ENCODE results near the gene ELOVL1. TPM values are rescaled to one million over a fixed set of nuclear protein-coding genes. Genes with fewer than 3 reads are reported as not detected.
"Not testable (repeated sequence)": the region's sequence is repeated elsewhere in the genome, so short reads cannot be mapped to it uniquely, and the experiment has no call there.

ELOVL1 gene
- 10 to 100 TPM; 19.6 to 26.7 (median 21.4) TPM for total RNA-seq

- Histone ChIP-seq H3K36me3 (peaks cover 0 to 25% of the 10 kb centered on the region in 2 donors), H3K4me1 (peaks cover 17 to 24% of the 10 kb centered on the region in 2 donors), H3K4me3 (peak within 1 kb of the TSS; percentile 86 to 95 (median 94)), H3K27ac (peak within 1 kb of the TSS; percentile 89 to 97 (median 94)), H3K27me3 (no peaks in the 10 kb centered on the region), H3K9me3 (no peaks in the 10 kb centered on the region)
- intact Hi-C loops (cut with DNase I; ENCODE audit: low total_unique reads) = loop anchor here (1.0 to 5.0 kb wide), 5 partner anchors 19 to 196 kb away; partner anchors contain the start of genes CFAP57, EBNA1BP2, HYI and MED8
- in situ Hi-C loops (cut with MboI; ENCODE audit: low sequenced_read_pairs in 4 of 4) = no loop called here
- TF ChIP-seq POLR2A (IDR thresholded peaks at IDR 0.05) = peak; percentile 66 to 75
- peak in 4 of 5 experiments; percentile 12 to 41 (median 28) for TF ChIP-seq CTCF (IDR thresholded peaks at IDR 0.05 in 4 of 5, conservative IDR thresholded peaks at IDR 0.05 in 1 of 5)
- peak; percentile 80 to 89 for DNase-seq
- ATAC-seq = peak; percentile 90 to 93
These were observed at the start of gene ELOVL1 for GRCh38 chr1:43367904-43368645. ELOVL1 (minus strand) TSS chr1:43368011; CDS start chr1:43365609, 2,402 bp downstream.

- Histone ChIP-seq H3K27me3 (no peaks in the 10 kb centered on the region), H3K4me3 (no peak overlapping the region), H3K4me1 (no peaks in the 10 kb centered on the region), H3K27ac (no peak overlapping the region), H3K36me3 (peaks cover 2 to 56% of the 10 kb centered on the region in 2 donors), H3K9me3 (no peaks in the 10 kb centered on the region)
- DNase-seq (no peak), ATAC-seq (no peak)
- in situ Hi-C loops (cut with MboI; ENCODE audit: low sequenced_read_pairs in 4 of 4) = loop anchor here in 2 of 4 donors (10.0 kb wide), 2 partner anchors 181 to 191 kb away; no protein-coding TSS in a partner anchor
- TF ChIP-seq CTCF (IDR thresholded peaks at IDR 0.05 in 4 of 5, conservative IDR thresholded peaks at IDR 0.05 in 1 of 5) (no peak), POLR2A (IDR thresholded peaks at IDR 0.05) (no peak)
- intact Hi-C loops (cut with DNase I; ENCODE audit: low total_unique reads) = no loop called here
These were observed 48.1 kb upstream of the ELOVL1 start for GRCh38 chr1:43415901-43416300.

GRCh38 chr1:43414634-43415223, 46.9 kb upstream of the ELOVL1 start:
- no peak overlapping the region for H3K27ac ChIP-seq
- in situ Hi-C loops (cut with MboI; ENCODE audit: low sequenced_read_pairs in 4 of 4) (loop anchor here (5.0 to 10.0 kb wide), 3 partner anchors 180 to 190 kb away; no protein-coding TSS in a partner anchor), intact Hi-C loops (cut with DNase I; ENCODE audit: low total_unique reads) (loop anchor here (1.0 kb wide), 1 partner anchor 187 kb away; no protein-coding TSS in a partner anchor)
- no peaks in the 10 kb centered on the region for H3K27me3 ChIP-seq
- H3K4me1 ChIP-seq = no peaks in the 10 kb centered on the region
- DNase-seq (peak in 1 of 2 donors; percentile 34), ATAC-seq (peak; percentile 56 to 83)
- TF ChIP-seq CTCF (IDR thresholded peaks at IDR 0.05 in 4 of 5, conservative IDR thresholded peaks at IDR 0.05 in 1 of 5) = peak; percentile 18 to 69 (median 65)
- TF ChIP-seq POLR2A (IDR thresholded peaks at IDR 0.05) = no peak
- H3K4me3 ChIP-seq = no peak overlapping the region
- H3K9me3 ChIP-seq = no peaks in the 10 kb centered on the region
- peaks cover 0 to 49% of the 10 kb centered on the region in 2 donors for H3K36me3 ChIP-seq

- intact Hi-C loops (cut with DNase I; ENCODE audit: low total_unique reads); DNase-seq; ATAC-seq; H3K27ac ChIP-seq; H3K4me1 ChIP-seq; H3K4me3 ChIP-seq; H3K27me3 ChIP-seq; H3K9me3 ChIP-seq: not testable (repeated sequence)
- in situ Hi-C loops (cut with MboI; ENCODE audit: low sequenced_read_pairs in 4 of 4) = loop anchor here (5.0 to 10.0 kb wide), 3 partner anchors 179 to 189 kb away; no protein-coding TSS in a partner anchor
- peaks cover 0 to 47% of the 10 kb centered on the region in 2 donors for H3K36me3 ChIP-seq
These were observed 45.6 kb upstream of the ELOVL1 start for GRCh38 chr1:43413426-43413825.

- H3K27ac ChIP-seq = no peak overlapping the region
- no peak for DNase-seq
- peaks cover 0 to 47% of the 10 kb centered on the region in 2 donors for H3K36me3 ChIP-seq
- TF ChIP-seq CTCF (IDR thresholded peaks at IDR 0.05 in 4 of 5, conservative IDR thresholded peaks at IDR 0.05 in 1 of 5) (no peak), POLR2A (IDR thresholded peaks at IDR 0.05) (no peak)
- H3K4me1 ChIP-seq = no peaks in the 10 kb centered on the region
- intact Hi-C loops (cut with DNase I; ENCODE audit: low total_unique reads) = no loop called here
- no peak overlapping the region for H3K4me3 ChIP-seq
- no peak for ATAC-seq
- no peaks in the 10 kb centered on the region for H3K27me3 ChIP-seq
- in situ Hi-C loops (cut with MboI; ENCODE audit: low sequenced_read_pairs in 4 of 4) = loop anchor here (5.0 to 10.0 kb wide), 3 partner anchors 176 to 186 kb away; no protein-coding TSS in a partner anchor
- H3K9me3 ChIP-seq = no peaks in the 10 kb centered on the region
These were observed 42.8 kb upstream of the ELOVL1 start for GRCh38 chr1:43410571-43410970.

All from gastrocnemius medialis (tissue), 4 donors.